ENCODE results near the gene PTPRJ.

Gene PTPRJ

DNA sequence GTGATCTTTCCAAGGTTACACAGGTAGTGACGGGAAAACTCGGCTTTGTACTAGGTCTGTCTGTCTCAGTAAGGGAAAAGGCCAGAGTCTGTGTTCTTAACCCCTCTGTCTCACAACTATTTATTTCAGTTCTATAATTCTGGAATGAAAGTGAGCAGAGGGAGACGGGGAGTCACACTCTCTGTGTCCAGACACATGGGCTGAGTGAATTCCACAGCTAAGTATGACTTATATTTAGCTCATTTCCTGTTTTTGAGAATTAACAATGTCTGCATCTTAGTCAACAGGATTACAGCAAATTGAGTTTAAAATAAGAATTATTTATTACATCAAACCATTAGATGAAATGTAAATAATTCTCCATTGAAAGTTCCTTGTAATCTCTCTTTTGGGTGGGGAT lies 173.8 kb downstream of the PTPRJ start:
- Histone ChIP-seq H3K36me3 (ENCODE audit: insufficient read depth, low read length) (peaks cover 24% of the 10 kb centered on the region), H3K4me2 (ENCODE audit: low read length) (peak overlapping the region; percentile 16), H3K9me3 (replicated peaks; ENCODE audit: low read length) (peaks cover 10% of the 10 kb centered on the region), H3K27me3 (ENCODE audit: control insufficient read depth, insufficient read depth, low read length) (no peaks in the 10 kb centered on the region), H3K9ac (ENCODE audit: low read depth, low read length) (no peak overlapping the region), H3K4me3 (ENCODE audit: low read length) (peak overlapping the region; percentile 3), H3K4me1 (ENCODE audit: control insufficient read depth, insufficient read depth, low read length) (peaks cover 20% of the 10 kb centered on the region)

DNA sequence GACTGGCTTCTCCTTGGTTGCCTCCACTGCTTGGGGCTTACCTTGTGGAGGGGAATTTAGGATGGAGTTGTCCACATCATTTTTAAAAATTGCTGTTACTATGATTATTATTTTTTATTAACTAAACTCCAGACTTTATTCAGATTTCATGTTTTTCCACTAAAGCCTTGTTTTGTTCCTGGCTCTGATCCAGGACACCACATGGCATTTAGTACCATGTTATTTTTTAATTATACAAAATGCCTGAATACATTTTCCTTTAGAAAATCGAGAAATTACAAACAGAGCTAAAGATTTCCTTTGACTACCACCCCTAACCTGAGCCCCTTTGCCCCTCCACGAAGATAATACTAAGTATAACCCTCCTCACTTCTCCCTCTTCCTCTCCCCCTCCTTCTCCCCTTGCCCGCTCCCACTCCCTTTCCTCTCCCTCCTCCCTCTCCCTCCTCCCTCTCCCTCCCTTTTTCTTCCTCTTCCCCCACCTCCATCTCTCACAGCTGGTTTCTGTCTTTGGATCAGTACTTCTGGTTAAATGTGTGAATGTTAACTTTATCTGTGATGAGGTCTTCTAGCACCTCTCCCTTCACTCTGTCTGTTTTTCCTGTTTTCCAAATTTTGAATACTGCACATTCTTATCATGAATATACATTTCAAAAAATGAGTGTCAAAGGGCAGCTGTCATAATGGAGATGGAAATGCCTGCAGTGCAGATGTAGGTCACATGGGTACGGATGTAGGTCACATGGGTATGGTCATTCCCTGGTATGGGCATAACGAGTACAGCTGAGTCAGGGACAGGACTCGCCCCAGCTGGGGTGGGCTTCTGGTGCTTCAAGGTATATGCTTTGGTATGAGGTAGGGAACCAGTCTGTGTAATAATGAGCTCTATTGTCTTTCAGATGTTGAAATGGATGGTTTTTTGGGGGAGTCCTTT lies 181.9 kb downstream of the PTPRJ start:
- Histone ChIP-seq H3K4me1 (ENCODE audit: control insufficient read depth, insufficient read depth, low read length) (no peaks in the 10 kb centered on the region), H3K36me3 (ENCODE audit: insufficient read depth, low read length) (peaks cover 16% of the 10 kb centered on the region), H3K27me3 (ENCODE audit: control insufficient read depth, insufficient read depth, low read length) (no peaks in the 10 kb centered on the region), H3K9ac (ENCODE audit: low read depth, low read length) (no peak overlapping the region), H3K4me2 (ENCODE audit: low read length) (no peak overlapping the region), H3K4me3 (ENCODE audit: low read length) (no peak overlapping the region), H3K9me3 (replicated peaks; ENCODE audit: low read length) (no peaks in the 10 kb centered on the region)

- Histone ChIP-seq H3K9me3 (replicated peaks; ENCODE audit: low read length) (no peaks in the 10 kb centered on the region), H3K4me2 (ENCODE audit: low read length) (no peak overlapping the region), H3K36me3 (ENCODE audit: insufficient read depth, low read length) (peaks cover 16% of the 10 kb centered on the region), H3K4me1 (ENCODE audit: control insufficient read depth, insufficient read depth, low read length) (no peaks in the 10 kb centered on the region), H3K4me3 (ENCODE audit: low read length) (no peak overlapping the region), H3K9ac (ENCODE audit: low read depth, low read length) (no peak overlapping the region), H3K27me3 (ENCODE audit: control insufficient read depth, insufficient read depth, low read length) (no peaks in the 10 kb centered on the region)
Measured at GRCh38 chr11:48162885-48163268, 182.5 kb downstream of the PTPRJ start.

DNA sequence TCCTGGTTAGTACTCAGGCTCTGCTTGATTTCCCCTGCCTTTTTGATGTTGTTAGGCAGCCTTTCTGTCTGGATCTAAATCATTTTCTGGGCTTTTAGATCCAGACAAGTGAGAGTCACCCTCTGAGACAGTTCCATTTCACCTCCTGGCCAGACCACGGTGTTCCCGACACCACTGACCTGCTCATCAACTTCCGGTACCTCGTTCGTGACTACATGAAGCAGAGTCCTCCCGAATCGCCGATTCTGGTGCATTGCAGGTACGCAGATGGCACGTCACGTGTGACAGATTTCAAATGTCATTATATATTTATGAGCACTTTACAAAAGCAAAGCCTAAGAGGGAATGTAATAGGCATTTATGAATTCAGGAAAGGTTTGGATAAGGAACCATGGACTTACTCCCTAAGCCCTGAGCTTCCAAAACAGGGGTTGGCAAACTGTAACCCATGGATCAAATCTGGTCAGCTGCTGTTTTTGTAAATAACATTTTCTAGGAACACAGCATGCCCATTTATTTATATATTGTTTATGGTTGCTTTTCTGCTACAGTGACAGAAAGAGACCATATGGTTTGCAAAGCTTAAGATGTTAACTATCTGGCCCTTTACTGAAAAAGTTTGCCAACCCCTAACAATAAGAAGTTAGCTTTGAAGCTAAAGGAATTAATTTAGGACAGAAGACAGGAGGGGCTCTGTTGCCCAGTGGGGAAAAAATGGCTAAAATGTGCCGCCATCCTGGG lies 183.2 kb downstream of the PTPRJ start:
- H3K4me1 ChIP-seq (ENCODE audit: control insufficient read depth, insufficient read depth, low read length), result no peaks in the 10 kb centered on the region
- no peak overlapping the region for H3K4me2 ChIP-seq (ENCODE audit: low read length)
- H3K9ac ChIP-seq (ENCODE audit: low read depth, low read length), result no peak overlapping the region
- H3K27me3 ChIP-seq (ENCODE audit: control insufficient read depth, insufficient read depth, low read length), result no peaks in the 10 kb centered on the region
- H3K36me3 ChIP-seq (ENCODE audit: insufficient read depth, low read length), result peaks cover 19% of the 10 kb centered on the region
- no peak overlapping the region for H3K4me3 ChIP-seq (ENCODE audit: low read length)
- H3K9me3 ChIP-seq (replicated peaks; ENCODE audit: low read length), result no peaks in the 10 kb centered on the region

DNA sequence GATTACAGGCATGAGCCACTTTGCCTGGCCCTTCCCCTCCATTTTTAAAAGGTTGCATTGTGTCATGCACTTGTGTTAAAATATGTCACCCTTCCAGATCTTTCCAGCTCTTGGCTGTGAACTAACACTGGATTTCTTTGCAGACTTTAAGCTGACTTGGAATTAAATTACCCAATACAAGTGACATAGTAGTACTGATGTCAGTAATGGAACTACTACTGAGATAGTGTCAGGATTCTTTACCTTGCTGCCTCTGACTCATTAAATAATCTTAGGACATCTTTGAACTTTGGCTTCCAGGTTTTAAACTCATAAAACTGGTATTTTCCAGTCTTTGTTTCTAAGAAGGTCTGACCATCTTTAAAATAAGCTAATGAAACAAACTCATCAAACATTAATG lies 184.5 kb downstream of the PTPRJ start:
- no peak overlapping the region for H3K4me2 ChIP-seq (ENCODE audit: low read length)
- no peak overlapping the region for H3K4me3 ChIP-seq (ENCODE audit: low read length)
- no peak overlapping the region for H3K9ac ChIP-seq (ENCODE audit: low read depth, low read length)
- peaks cover 6% of the 10 kb centered on the region for H3K4me1 ChIP-seq (ENCODE audit: control insufficient read depth, insufficient read depth, low read length)
- peaks cover 18% of the 10 kb centered on the region for H3K36me3 ChIP-seq (ENCODE audit: insufficient read depth, low read length)
- H3K9me3 ChIP-seq (replicated peaks; ENCODE audit: low read length), result no peaks in the 10 kb centered on the region
- no peaks in the 10 kb centered on the region for H3K27me3 ChIP-seq (ENCODE audit: control insufficient read depth, insufficient read depth, low read length)

- H3K9me3 ChIP-seq (replicated peaks; ENCODE audit: low read length), result no peaks in the 10 kb centered on the region
- no peak overlapping the region for H3K4me2 ChIP-seq (ENCODE audit: low read length)
- no peak overlapping the region for H3K4me3 ChIP-seq (ENCODE audit: low read length)
- peaks cover 12% of the 10 kb centered on the region for H3K4me1 ChIP-seq (ENCODE audit: control insufficient read depth, insufficient read depth, low read length)
- no peak overlapping the region for H3K9ac ChIP-seq (ENCODE audit: low read depth, low read length)
- H3K27me3 ChIP-seq (ENCODE audit: control insufficient read depth, insufficient read depth, low read length), result no peaks in the 10 kb centered on the region
- H3K36me3 ChIP-seq (ENCODE audit: insufficient read depth, low read length), result peaks cover 13% of the 10 kb centered on the region
Measured at GRCh38 chr11:48165426-48165825, 185.1 kb downstream of the PTPRJ start.

DNA sequence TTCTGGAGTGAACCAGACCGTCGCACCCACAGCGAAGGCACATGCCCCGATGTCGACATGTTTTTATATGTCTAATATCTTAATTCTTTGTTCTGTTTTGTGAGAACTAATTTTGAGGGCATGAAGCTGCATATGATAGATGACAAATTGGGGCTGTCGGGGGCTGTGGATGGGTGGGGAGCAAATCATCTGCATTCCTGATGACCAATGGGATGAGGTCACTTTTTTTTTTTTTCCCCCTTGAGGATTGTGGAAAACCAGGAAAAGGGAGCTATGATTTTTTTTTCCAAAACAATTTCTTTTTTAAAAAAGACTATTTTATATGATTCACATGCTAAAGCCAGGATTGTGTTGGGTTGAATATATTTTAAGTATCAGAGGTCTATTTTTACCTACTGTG lies 187.0 kb downstream of the PTPRJ start:
- H3K9me3 ChIP-seq (replicated peaks; ENCODE audit: low read length), result no peaks in the 10 kb centered on the region
- peaks cover 20% of the 10 kb centered on the region for H3K4me1 ChIP-seq (ENCODE audit: control insufficient read depth, insufficient read depth, low read length)
- H3K36me3 ChIP-seq (ENCODE audit: insufficient read depth, low read length), result peaks cover 13% of the 10 kb centered on the region
- H3K27me3 ChIP-seq (ENCODE audit: control insufficient read depth, insufficient read depth, low read length), result no peaks in the 10 kb centered on the region
- H3K4me2 ChIP-seq (ENCODE audit: low read length), result no peak overlapping the region
- H3K4me3 ChIP-seq (ENCODE audit: low read length), result no peak overlapping the region
- H3K9ac ChIP-seq (ENCODE audit: low read depth, low read length), result no peak overlapping the region

GRCh38 chr11:48168815-48169214 lies 188.5 kb downstream of the PTPRJ start:
- H3K4me1 ChIP-seq (ENCODE audit: control insufficient read depth, insufficient read depth, low read length), result peaks cover 24% of the 10 kb centered on the region
- no peak overlapping the region for H3K4me3 ChIP-seq (ENCODE audit: low read length)
- H3K4me2 ChIP-seq (ENCODE audit: low read length), result no peak overlapping the region
- no peaks in the 10 kb centered on the region for H3K9me3 ChIP-seq (replicated peaks; ENCODE audit: low read length)
- H3K9ac ChIP-seq (ENCODE audit: low read depth, low read length), result no peak overlapping the region
- no peaks in the 10 kb centered on the region for H3K27me3 ChIP-seq (ENCODE audit: control insufficient read depth, insufficient read depth, low read length)
- H3K36me3 ChIP-seq (ENCODE audit: insufficient read depth, low read length), result peaks cover 7% of the 10 kb centered on the region

DNA sequence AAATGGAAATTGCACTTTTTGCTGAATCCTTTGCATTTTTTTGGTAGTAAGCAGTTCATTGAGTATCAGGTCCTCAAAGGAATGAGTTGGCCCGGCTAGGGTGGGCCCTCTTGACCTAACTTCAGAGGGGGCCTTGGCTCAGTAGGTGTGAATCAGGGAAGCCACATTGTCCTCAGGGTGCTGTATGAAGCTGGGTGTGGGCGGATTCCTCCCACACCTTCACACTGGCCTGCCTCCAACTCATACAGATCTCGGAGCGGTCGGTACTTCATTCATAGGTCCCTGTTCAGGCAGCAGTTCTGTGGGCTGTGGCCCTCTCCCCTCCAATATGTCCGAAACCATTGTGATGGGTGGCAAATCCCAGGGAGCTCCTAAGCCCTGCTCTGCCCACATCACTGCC lies 188.9 kb downstream of the PTPRJ start:
- Histone ChIP-seq H3K36me3 (ENCODE audit: insufficient read depth, low read length) (peaks cover 3% of the 10 kb centered on the region), H3K4me1 (ENCODE audit: control insufficient read depth, insufficient read depth, low read length) (peaks cover 24% of the 10 kb centered on the region), H3K4me3 (ENCODE audit: low read length) (no peak overlapping the region), H3K9me3 (replicated peaks; ENCODE audit: low read length) (no peaks in the 10 kb centered on the region), H3K9ac (ENCODE audit: low read depth, low read length) (no peak overlapping the region), H3K27me3 (ENCODE audit: control insufficient read depth, insufficient read depth, low read length) (no peaks in the 10 kb centered on the region), H3K4me2 (ENCODE audit: low read length) (no peak overlapping the region)

- Histone ChIP-seq H3K4me1 (ENCODE audit: control insufficient read depth, insufficient read depth, low read length) (peaks cover 24% of the 10 kb centered on the region), H3K36me3 (ENCODE audit: insufficient read depth, low read length) (peaks cover 3% of the 10 kb centered on the region), H3K9me3 (replicated peaks; ENCODE audit: low read length) (no peaks in the 10 kb centered on the region), H3K4me2 (ENCODE audit: low read length) (peak overlapping the region; percentile 23), H3K9ac (ENCODE audit: low read depth, low read length) (no peak overlapping the region), H3K27me3 (ENCODE audit: control insufficient read depth, insufficient read depth, low read length) (no peaks in the 10 kb centered on the region), H3K4me3 (ENCODE audit: low read length) (no peak overlapping the region)
Measured at GRCh38 chr11:48169717-48170116, 189.4 kb downstream of the PTPRJ start.

DNA sequence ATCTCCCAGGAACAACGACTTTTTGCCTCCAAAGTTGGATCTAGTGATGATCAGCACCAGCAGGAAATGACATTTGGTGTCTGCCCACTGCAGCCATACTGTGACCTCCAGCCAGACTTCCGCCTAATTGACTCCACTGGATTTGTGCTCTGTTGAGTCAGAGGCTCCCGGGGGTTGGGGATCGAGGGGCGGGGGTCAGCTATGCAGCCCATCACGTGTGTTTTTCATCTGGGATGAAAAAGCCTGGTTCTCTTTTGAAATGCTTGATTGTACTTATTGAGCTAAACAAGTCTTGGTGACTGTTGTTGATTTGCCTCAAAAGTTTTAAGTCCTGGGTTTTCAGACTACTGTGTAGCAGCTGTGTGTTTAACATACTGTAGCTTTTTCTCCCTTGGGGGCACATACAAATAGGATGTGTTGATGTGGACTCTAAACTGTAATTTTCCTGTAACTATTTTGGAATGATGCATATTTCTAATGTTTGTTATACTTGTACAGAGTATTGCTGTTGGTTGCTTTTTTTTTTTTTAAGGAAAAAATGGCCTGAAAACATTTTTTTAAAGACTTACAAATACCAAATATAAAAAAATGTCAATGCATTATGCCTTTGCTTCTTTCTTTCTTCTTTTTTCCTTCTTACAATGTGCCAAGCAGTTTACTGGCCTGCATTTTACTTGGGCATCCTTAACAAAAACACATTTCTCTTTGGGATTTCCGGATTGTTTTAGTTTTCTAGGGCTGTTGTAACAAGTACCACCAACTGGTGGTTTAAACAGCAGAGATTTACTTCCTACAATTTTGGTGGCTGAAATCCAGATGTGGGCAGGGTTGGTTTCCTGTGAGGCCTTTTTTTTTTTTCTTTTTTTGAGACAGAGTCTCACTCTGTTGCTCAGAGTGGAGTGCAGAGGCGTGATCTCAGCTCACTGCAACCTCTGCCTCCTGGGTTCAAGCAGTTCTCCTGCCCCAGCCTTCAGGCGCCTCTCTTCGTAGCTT lies 190.2 kb downstream of the PTPRJ start:
- H3K27me3 ChIP-seq (ENCODE audit: control insufficient read depth, insufficient read depth, low read length), result no peaks in the 10 kb centered on the region
- no peak overlapping the region for H3K9ac ChIP-seq (ENCODE audit: low read depth, low read length)
- peak overlapping the region; percentile 23 for H3K4me2 ChIP-seq (ENCODE audit: low read length)
- no peaks in the 10 kb centered on the region for H3K9me3 ChIP-seq (replicated peaks; ENCODE audit: low read length)
- H3K36me3 ChIP-seq (ENCODE audit: insufficient read depth, low read length), result peaks cover 3% of the 10 kb centered on the region
- H3K4me3 ChIP-seq (ENCODE audit: low read length), result no peak overlapping the region
- H3K4me1 ChIP-seq (ENCODE audit: control insufficient read depth, insufficient read depth, low read length), result peaks cover 24% of the 10 kb centered on the region

All from skeletal muscle satellite cell (primary cell).